CD4-positive, CD25-positive, alpha-beta regulatory T cell (primary cell): ENCODE measurements around the gene PRDM11. TPM values are rescaled to one million over a fixed set of nuclear protein-coding genes. Genes with fewer than 3 reads are reported as not detected.

ENCODE experiments used
- ATAC-seq, 2 donors: fragments of 150-1000 bp; cut with Tn5 transposase; one replicate each; pipeline ENCODE4 v1.10.0; 2021; ENCODE audit warnings: low read depth in 2 of 2, moderate number of reproducible peaks in 2 of 2, moderate library complexity in 1 of 2
- DNase-seq, 3 donors: peaks; one replicate each; pipeline versions ENCODE4 v3.0.0 to v3.0.0-alpha.2; 2012 to 2022; ENCODE audit warnings: mixed read lengths in 1 of 3
- H3K27ac ChIP-seq: one replicate; pipeline ENCODE4 v1.7.0; 2013; ENCODE audit warnings: mild to moderate bottlenecking, low read length; ENCODE audit not compliant: insufficient read depth, poor library complexity, severe bottlenecking
- H3K27me3 ChIP-seq: one replicate; pipeline ENCODE4 v1.7.0; 2013; ENCODE audit warnings: low read length; ENCODE audit not compliant: control insufficient read depth, insufficient read depth
- H3K36me3 ChIP-seq: one replicate; pipeline ENCODE4 v1.7.0; 2013; ENCODE audit warnings: mild to moderate bottlenecking, low read length, moderate library complexity; ENCODE audit not compliant: control insufficient read depth, insufficient read depth
- H3K4me1 ChIP-seq: 2 replicates; pipeline ENCODE4 v1.7.0; 2013; ENCODE audit warnings: mild to moderate bottlenecking, low read length; ENCODE audit not compliant: insufficient read depth, control insufficient read depth, poor library complexity, severe bottlenecking
- H3K4me3 ChIP-seq: one replicate; pipeline ENCODE4 v1.7.0; 2013; ENCODE audit warnings: low read depth, mild to moderate bottlenecking, low read length, moderate library complexity
- H3K9me3 ChIP-seq, 2 experiments: 1 replicate in 1 of 2; 2 replicates in 1 of 2; pipeline ENCODE4 v1.7.0; 2013; ENCODE audit warnings: low read length in 2 of 2, mild to moderate bottlenecking in 1 of 2, moderate library complexity in 1 of 2; ENCODE audit not compliant: control insufficient read depth in 2 of 2
- H3K27ac Mint-ChIP-seq, 3 donors: one replicate each; pipeline ENCODE4 v1.8.0; 2020 to 2022; ENCODE audit warnings: mild to moderate bottlenecking in 3 of 3, mixed read lengths in 3 of 3, moderate library complexity in 2 of 3
- H3K27me3 Mint-ChIP-seq: one replicate; pipeline ENCODE4 v1.8.0; 2022; ENCODE audit warnings: mild to moderate bottlenecking, mixed read lengths
- H3K36me3 Mint-ChIP-seq: one replicate; pipeline ENCODE4 v1.8.0; 2020; ENCODE audit warnings: mixed read lengths
- H3K4me1 Mint-ChIP-seq, 4 donors: one replicate each; pipeline ENCODE4 v1.8.0; 2020 to 2022; ENCODE audit warnings: mixed read lengths in 4 of 4, mild to moderate bottlenecking in 1 of 4
- H3K4me3 Mint-ChIP-seq, 4 donors: one replicate each; pipeline ENCODE4 v1.8.0; 2020 to 2022; ENCODE audit warnings: mild to moderate bottlenecking in 4 of 4, mixed read lengths in 4 of 4, moderate library complexity in 3 of 4
- H3K9me3 Mint-ChIP-seq, 7 donors: one replicate each; pipeline ENCODE4 v1.8.0; 2020 to 2022; ENCODE audit warnings: mixed read lengths in 7 of 7, mild to moderate bottlenecking in 3 of 7, moderate library complexity in 2 of 7
- polyA plus RNA-seq, 4 donors: library from polyadenylated mRNA; unstranded; fragments of 300-500 nt; fragmentation: Illumina TruSeq; gene quantifications; one replicate each; pipeline ENCODE4 v1.2.3, GENCODE V29; 2021
- total RNA-seq: library from RNA; stranded (reverse); gene quantifications from one replicate; pipeline ENCODE4 v1.2.3, GENCODE V29; 2022

Gene PRDM11
- total and polyA plus RNA-seq, 5 donors from 2014 or later = 0.37 to 9.0 (median 0.65) TPM

DNA sequence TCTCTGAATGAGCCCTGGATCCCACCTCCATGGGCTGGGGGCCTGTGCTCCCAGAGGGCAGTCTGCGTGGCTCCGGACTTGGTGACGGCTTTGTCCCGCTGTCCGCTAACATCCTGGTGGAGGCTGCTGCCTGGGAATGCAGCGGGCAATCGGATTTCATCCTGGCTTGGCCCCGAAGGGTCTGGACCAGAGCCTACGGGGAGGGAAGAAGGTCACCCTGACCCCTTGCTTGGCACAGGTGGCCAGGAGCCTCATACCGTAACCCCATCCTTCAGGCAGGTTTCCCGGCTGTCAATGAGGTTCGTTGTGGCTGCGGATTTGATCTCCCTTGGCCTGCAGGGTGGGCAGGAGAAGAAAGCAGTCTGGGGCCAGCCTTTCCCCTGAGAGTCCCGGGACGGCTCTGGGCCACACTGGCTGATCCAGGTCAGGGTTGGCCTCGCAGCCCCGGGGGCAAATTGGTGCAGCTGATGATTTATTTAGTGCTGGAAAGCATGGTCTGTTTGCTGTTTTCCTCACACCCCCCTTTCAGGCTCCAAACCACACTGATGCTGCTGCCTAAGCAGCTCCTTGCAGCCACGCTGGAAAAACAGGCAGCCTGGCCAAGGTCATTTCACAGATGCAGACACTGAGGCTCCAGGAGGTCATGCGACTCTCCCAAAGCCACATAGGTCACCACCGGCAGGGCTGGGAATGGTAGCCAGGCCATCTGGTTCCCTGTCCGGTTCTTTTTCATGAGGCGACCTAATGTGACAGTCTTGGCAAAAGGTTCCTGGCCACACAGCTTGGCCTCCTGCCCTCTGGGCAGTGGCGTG, 15.0 kb downstream of the PRDM11 start:
- Histone ChIP-seq H3K4me3 (no peak overlapping the region), H3K9me3 (no peaks in the 10 kb centered on the region), H3K27me3 (no peaks in the 10 kb centered on the region), H3K27ac (no peak overlapping the region), H3K36me3 (no peaks in the 10 kb centered on the region), H3K4me1 (no peaks in the 10 kb centered on the region)
- ATAC-seq (no peak), DNase-seq (no peak)
- Mint-ChIP-seq H3K27ac (no peak overlapping the region), H3K9me3 (no peaks in the 10 kb centered on the region), H3K36me3 (peaks cover 5% of the 10 kb centered on the region), H3K4me3 (no peak overlapping the region), H3K4me1 (peaks cover 0 to 17% (median 16%) of the 10 kb centered on the region in 4 donors), H3K27me3 (no peaks in the 10 kb centered on the region)

DNA sequence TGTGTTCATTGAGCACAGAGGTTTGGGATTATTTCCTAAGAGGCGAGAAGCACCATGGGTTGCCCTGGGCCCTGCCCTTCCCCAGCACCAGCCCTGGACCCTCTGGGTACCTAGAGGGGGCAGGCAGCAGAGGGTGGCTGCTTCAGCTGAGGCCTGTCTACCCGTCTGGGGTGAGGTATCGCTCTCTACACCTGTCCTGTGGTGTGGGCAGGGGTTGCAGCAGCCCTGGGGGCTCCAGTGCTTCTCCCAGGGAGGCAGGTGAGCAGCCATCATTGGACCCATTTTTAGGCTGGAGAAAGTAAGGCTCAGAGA, 15.6 kb downstream of the PRDM11 start:
- no peaks in the 10 kb centered on the region for H3K9me3 Mint-ChIP-seq
- no peaks in the 10 kb centered on the region for H3K27me3 Mint-ChIP-seq
- H3K27ac ChIP-seq = no peak overlapping the region
- H3K4me3 ChIP-seq = no peak overlapping the region
- no peak overlapping the region for H3K4me3 Mint-ChIP-seq
- no peaks in the 10 kb centered on the region for H3K36me3 Mint-ChIP-seq
- no peaks in the 10 kb centered on the region for H3K4me1 ChIP-seq
- H3K36me3 ChIP-seq = no peaks in the 10 kb centered on the region
- no peaks in the 10 kb centered on the region for H3K9me3 ChIP-seq
- H3K27me3 ChIP-seq = no peaks in the 10 kb centered on the region
- DNase-seq (no peak), ATAC-seq (no peak)
- H3K4me1 Mint-ChIP-seq = peaks cover 0 to 12% (median 11%) of the 10 kb centered on the region in 4 donors
- no peak overlapping the region for H3K27ac Mint-ChIP-seq

DNA sequence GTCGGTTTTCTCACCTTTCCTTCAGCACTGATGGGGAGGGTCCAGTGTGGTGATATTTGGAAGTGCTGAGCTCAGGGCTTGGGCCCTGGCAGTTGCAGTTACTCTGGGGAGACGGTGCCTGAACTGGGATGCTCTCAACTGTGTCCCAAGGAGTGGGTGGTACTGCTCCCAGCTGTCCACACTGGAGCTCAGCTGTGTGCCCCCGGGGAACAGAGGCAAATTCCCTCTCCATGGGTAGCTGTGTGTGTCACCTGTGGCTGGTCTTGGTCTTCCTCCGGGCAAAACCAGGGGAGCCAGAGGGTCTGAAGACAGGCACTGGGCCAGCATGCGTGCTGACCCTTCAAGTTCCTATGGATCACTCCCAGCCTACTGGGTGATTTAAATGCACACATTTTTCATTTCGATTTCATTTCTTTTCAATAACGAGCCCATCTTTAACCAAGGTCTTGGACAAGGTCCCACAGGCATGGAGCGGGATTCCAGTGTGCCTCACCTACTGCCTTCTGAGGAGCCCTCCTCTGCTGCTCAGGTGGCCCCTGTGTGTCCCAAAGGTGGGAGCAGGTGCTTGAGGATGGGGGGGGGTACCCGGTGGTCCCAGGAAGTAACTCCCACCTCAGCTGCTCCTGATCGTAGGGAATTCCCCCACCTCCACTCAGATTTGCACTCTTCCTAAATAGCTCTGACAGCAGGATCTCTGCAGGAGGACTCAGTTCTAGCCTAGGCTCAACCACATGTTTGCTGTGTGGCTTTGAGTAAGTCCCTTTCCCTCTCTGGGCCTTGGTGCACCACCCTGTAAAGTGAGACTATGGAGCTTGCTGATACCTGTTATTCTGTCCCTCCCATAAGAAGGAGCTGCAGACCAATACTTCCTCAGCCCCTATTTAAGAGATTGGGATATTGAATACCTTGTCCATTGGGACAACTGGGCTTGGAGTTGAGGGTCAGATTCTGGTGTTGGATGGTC, 16.8 kb downstream of the PRDM11 start:
- no peaks in the 10 kb centered on the region for H3K9me3 Mint-ChIP-seq
- Histone ChIP-seq H3K4me1 (no peaks in the 10 kb centered on the region), H3K4me3 (no peak overlapping the region), H3K36me3 (no peaks in the 10 kb centered on the region), H3K9me3 (no peaks in the 10 kb centered on the region), H3K27me3 (no peaks in the 10 kb centered on the region), H3K27ac (no peak overlapping the region)
- H3K36me3 Mint-ChIP-seq = no peaks in the 10 kb centered on the region
- no peak overlapping the region for H3K27ac Mint-ChIP-seq
- no peaks in the 10 kb centered on the region for H3K27me3 Mint-ChIP-seq
- DNase-seq (no peak), ATAC-seq (no peak)
- H3K4me1 Mint-ChIP-seq = peaks cover 0 to 17% (median 12%) of the 10 kb centered on the region in 4 donors
- no peak overlapping the region for H3K4me3 Mint-ChIP-seq

DNA sequence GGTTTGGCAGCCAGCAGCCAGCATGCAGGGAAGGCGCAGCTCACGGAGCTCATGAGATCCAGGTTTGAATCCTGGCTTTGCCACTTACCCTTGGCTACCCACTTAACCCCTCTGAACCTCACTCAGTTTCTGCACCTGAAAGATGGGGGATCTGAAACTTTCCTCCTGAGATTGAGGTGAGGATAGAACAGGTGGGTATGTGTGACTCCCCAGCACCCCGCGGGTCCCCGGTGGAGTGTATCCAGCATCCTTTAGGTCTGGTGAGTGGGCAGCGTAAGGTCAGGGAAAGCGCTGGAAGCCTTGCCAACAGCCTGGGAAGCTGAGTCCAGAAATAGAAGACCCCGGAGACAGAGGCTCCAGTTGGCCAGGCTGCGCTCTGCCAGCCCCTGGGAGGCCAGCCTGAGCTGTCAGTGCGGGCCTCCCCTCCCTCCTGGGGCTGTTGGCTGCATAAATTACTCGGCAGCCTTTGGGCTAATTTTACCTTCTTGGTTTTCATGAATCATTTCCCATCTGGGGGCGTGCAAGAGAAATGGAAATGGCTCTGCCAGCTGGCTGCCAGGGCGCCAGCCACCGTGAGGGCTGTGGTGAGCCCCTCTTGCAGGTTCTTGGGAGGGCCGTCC, 17.6 kb downstream of the PRDM11 start:
- DNase-seq = no peak
- H3K27me3 ChIP-seq = no peaks in the 10 kb centered on the region
- Mint-ChIP-seq H3K27me3 (no peaks in the 10 kb centered on the region), H3K36me3 (no peaks in the 10 kb centered on the region), H3K9me3 (no peaks in the 10 kb centered on the region), H3K4me1 (peaks cover 0 to 17% (median 10%) of the 10 kb centered on the region in 4 donors), H3K4me3 (no peak overlapping the region), H3K27ac (no peak overlapping the region)
- H3K27ac ChIP-seq = no peak overlapping the region
- no peaks in the 10 kb centered on the region for H3K4me1 ChIP-seq
- no peak overlapping the region for H3K4me3 ChIP-seq
- H3K36me3 ChIP-seq = no peaks in the 10 kb centered on the region
- no peaks in the 10 kb centered on the region for H3K9me3 ChIP-seq
- ATAC-seq = no peak

DNA sequence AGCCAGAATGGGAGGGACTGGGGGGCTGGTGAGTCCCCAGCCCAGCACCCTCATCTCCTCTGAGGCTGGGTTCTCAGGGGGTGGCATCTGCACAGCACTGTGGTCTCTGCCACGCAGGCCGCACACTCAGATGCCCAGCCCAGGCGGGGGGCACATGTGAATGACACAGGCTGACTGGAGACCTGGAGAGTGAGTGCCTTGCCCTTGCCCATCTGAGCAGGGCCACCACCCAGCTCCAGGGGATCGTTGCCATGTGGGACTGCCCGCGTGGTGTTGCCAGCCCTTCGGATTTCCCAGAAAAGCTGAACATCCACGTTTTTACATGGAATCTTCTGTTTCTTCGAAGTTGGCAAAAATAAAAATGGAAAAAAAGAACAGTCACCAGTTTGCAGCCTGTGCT, 18.9 kb downstream of the PRDM11 start:
- peaks cover 5% of the 10 kb centered on the region for H3K27me3 Mint-ChIP-seq
- no peaks in the 10 kb centered on the region for H3K36me3 Mint-ChIP-seq
- no peaks in the 10 kb centered on the region for H3K9me3 Mint-ChIP-seq
- peaks cover 0 to 16% (median 7%) of the 10 kb centered on the region in 4 donors for H3K4me1 Mint-ChIP-seq
- ATAC-seq (no peak), DNase-seq (no peak)
- H3K4me3 Mint-ChIP-seq = no peak overlapping the region
- Histone ChIP-seq H3K4me3 (no peak overlapping the region), H3K4me1 (no peaks in the 10 kb centered on the region), H3K27me3 (no peaks in the 10 kb centered on the region), H3K36me3 (no peaks in the 10 kb centered on the region), H3K9me3 (no peaks in the 10 kb centered on the region), H3K27ac (no peak overlapping the region)
- H3K27ac Mint-ChIP-seq = no peak overlapping the region

DNA sequence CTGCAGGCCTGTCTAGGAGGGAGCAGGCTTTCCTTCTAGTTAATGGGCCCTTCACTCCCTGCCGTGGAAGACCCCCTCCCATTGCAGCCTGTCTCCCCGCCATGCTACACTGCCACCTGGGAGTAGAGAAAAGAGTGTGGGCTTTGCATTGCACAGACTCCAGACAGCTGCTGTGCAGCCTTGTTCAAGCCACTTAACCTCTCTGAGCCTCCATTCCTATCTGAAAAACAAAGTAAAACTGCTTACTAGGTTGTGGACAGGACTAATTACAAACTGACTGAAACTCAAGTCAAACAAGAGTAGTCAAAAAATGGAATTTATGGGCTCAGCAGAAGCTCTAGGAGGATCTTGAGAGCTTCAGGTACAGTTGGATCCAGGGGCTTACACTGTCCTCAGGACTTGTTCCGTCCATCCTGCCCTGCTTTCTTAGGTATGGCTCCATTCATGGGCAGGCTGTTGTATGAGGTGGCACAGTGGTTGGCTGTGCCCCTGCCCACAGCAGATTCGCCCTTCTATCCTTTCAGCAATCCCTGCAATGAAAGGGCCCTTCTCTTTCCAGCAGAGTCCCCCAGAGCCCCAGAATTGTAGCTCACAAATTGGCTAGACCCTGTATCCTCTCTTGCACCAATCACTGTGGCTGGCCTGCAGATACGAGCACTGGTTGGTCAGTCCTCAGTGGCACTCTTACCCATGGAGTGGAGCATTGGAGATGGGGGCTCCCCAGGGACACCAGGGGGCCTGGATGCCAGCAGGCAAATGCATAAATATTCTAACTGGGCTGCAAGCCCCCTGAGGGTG, 19.6 kb downstream of the PRDM11 start:
- no peaks in the 10 kb centered on the region for H3K4me1 ChIP-seq
- no peak overlapping the region for H3K27ac ChIP-seq
- H3K4me3 Mint-ChIP-seq = no peak overlapping the region
- H3K36me3 Mint-ChIP-seq = no peaks in the 10 kb centered on the region
- no peaks in the 10 kb centered on the region for H3K27me3 ChIP-seq
- H3K27ac Mint-ChIP-seq = no peak overlapping the region
- DNase-seq (no peak), ATAC-seq (no peak)
- no peaks in the 10 kb centered on the region for H3K9me3 Mint-ChIP-seq
- no peak overlapping the region for H3K4me3 ChIP-seq
- H3K9me3 ChIP-seq = no peaks in the 10 kb centered on the region
- H3K4me1 Mint-ChIP-seq = peaks cover 0 to 16% (median 8%) of the 10 kb centered on the region in 4 donors
- no peaks in the 10 kb centered on the region for H3K36me3 ChIP-seq
- peaks cover 5% of the 10 kb centered on the region for H3K27me3 Mint-ChIP-seq

DNA sequence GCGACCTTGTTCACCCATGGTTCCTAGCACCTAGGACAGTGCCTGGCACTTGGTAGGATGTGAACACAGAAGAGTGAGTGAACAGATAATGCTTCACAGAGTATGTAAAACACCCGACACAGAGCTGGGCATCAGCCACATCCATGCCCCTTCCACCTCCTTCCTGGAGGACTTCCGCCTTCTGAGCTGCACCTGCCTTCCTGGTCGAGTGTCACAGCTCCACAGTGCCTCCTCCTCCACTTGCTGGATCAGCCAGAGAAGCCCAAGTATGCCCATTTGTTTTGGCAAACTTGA, 20.1 kb downstream of the PRDM11 start:
- Mint-ChIP-seq H3K27ac (no peak overlapping the region), H3K9me3 (no peaks in the 10 kb centered on the region), H3K4me1 (peaks cover 0 to 16% (median 8%) of the 10 kb centered on the region in 4 donors), H3K27me3 (peaks cover 5% of the 10 kb centered on the region), H3K4me3 (no peak overlapping the region), H3K36me3 (no peaks in the 10 kb centered on the region)
- Histone ChIP-seq H3K27me3 (no peaks in the 10 kb centered on the region), H3K4me3 (no peak overlapping the region), H3K27ac (no peak overlapping the region), H3K4me1 (no peaks in the 10 kb centered on the region), H3K9me3 (no peaks in the 10 kb centered on the region), H3K36me3 (no peaks in the 10 kb centered on the region)
- DNase-seq (no peak), ATAC-seq (no peak)
